NCI-H774 (cell line): ENCODE measurements around the gene PLCB3.
A peak's percentile ranks its signal among the peaks of the same experiment; 100 is the strongest.

ENCODE experiments used
- DNase-seq: peaks from one replicate; lab custom pipeline; 2025; lab: John Stamatoyannopoulos, UW

PLCB3 gene

DNA sequence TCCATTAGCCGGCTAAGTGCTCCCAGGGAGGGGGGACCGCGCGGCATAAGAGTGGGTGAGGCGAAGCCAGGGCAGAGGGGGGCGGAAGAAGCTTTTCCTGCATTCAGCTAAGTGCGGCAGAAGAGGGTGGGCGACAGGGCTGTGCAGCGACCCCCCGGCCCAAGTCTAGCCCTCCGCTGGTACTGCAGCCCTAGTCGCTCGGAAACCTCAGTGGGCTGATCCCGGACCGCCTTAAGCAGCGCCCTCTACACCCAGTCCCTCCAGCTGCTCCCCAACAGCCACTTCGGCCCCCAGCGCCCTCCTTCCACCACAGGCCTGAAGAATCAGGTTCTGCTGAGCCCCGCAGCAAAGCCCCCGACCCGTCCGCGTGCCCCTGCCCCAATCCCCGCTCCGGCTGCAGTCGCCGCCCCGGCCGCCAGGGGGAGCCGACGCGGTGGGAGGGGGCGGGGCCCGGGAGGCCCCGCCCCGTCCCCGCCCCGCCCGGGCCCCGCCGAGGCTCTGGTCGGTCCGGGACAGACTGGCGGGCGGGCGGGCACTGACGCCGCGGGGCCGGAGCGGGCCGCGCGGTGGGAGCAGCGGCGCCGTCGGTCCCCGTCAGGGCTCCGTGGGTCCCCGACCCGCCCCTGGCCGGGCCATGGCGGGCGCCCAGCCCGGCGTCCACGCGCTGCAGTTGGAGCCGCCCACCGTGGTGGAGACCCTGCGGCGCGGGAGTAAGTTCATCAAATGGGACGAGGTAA, at the start of gene PLCB3:
Gene PLCB3 (plus strand): TSS at position 515 of the 737 bp plus-strand sequence. CDS start 120 bp downstream, at position 635.
- peak; percentile 54 for DNase-seq

DNA sequence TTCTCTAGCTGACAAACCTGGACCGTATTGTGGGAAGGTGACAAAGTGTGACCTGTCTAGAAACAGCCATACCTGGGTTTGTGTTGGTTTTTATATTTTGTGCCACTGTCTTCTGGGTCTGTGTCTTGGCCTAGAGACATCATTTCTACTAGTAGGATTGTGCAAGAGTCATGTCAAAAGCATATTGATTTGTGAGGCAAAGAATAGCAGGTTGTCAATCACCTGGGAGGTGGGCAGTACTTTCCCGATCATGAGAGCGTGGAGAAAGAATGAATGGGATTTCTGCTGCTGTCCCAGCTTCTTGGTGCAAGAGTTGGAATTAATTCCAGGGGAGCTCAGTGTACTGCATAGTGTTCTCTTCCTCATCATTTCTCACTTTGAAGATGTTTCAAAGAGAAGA, 49.8 kb upstream of the PLCB3 start:
- DNase-seq, result no peak

DNA sequence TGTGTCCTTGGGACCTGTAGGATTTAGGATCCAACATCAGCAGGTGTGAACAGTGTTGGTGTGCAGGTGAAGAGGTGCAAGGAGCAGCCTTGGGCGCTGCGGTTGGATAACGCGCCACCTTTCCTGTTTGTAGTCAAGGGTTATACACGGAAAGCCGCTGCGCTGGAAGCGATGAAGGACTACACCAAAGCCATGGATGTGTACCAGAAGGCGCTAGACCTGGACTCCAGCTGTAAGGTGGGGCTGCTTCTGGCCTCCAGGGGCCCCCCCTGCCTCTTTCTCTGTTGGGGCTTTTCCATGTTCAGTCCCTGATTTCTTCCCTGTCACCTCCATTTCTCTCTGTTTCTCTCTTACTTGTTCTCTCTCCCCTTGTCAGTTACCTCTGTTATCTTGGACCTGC, 48.3 kb upstream of the PLCB3 start:
- no peak for DNase-seq

DNA sequence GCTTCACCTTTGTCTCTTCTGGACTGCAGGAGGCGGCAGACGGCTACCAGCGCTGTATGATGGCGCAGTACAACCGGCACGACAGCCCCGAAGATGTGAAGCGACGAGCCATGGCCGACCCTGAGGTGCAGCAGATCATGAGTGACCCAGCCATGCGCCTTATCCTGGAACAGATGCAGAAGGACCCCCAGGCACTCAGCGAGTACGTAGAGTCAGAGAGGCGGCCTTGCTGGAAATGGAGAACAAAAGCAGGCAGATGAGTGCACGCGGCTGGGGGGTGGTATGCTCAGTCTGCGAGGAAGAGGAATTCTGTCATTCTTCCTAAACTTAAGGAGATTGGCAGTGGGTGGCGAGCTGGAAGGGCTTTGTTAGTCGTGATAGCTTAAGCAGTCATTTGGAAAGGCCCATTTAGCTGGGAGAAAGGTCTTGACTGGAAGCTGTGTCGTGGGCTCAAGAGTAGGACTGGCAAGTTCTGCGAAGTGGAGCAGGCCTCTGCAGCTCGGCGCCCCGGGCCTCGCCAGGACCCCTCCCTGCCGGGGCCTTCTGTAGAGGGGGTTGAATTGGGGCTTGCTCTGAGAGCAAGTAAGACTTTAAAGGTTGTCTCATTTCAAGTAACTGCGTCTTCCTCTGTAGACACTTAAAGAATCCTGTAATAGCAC, 47.8 kb upstream of the PLCB3 start:
- no peak for DNase-seq

DNA sequence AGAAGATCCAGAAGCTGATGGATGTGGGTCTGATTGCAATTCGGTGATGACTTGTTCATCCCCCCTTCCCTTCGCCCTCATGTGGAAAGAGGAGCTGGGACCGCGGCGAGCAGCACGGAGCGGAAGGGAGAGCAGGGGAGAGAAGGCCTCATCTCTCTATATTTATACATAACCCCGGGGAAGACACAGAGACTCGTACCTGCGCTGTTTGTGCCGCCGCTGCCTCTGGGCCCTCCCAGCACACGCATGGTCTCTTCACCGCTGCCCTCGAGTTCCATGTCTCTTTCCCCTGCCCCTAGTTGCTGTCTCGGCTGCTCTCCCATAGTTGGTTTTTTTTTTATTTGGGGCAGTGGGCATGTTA, 47.3 kb upstream of the PLCB3 start:
- DNase-seq, result no peak

DNA sequence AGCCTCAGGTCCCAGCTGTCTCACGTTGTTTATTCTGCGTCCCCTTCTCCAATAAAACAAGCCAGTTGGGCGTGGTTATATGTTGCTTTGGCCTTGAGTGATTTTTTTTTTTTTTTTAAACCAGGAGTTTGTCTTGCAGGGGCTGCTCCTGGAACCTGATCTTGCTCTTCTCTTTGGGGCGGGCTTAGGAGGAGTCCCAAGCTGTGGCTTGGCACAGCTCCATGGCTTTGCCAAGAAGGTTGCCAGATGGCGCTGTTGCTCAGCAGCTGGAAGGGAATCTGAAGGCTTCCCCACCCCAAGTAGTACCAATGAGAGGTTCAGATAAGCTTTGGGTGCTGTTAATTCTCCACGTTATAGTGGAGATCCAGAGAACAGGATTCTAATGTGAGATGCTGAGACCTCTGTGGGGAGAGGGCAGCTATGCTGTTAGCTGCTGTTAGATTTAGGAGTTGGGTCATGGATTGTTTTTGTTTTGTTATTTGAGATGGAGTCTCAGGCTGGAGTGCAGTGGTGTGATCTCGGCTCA, 46.8 kb upstream of the PLCB3 start:
- DNase-seq, result peak; percentile 61

GRCh38 chr11:64206457-64207255, 44.7 kb upstream of the PLCB3 start, which contains the start of gene FERMT3:
TSS of gene FERMT3 (plus strand) at chr11:64206721. CDS start at chr11:64207365, 644 bp downstream.
- DNase-seq, result no peak

GRCh38 chr11:64207256-64208085, 43.9 kb upstream of the PLCB3 start:
- DNase-seq, result no peak

- DNase-seq, result no peak
These were observed 43.1 kb upstream of the PLCB3 start for GRCh38 chr11:64208086-64208795.

GRCh38 chr11:64208796-64209562, 42.4 kb upstream of the PLCB3 start:
- DNase-seq, result no peak

GRCh38 chr11:64209563-64209843, 41.8 kb upstream of the PLCB3 start:
- no peak for DNase-seq

GRCh38 chr11:64210301-64211020, 40.9 kb upstream of the PLCB3 start:
- no peak for DNase-seq

DNA sequence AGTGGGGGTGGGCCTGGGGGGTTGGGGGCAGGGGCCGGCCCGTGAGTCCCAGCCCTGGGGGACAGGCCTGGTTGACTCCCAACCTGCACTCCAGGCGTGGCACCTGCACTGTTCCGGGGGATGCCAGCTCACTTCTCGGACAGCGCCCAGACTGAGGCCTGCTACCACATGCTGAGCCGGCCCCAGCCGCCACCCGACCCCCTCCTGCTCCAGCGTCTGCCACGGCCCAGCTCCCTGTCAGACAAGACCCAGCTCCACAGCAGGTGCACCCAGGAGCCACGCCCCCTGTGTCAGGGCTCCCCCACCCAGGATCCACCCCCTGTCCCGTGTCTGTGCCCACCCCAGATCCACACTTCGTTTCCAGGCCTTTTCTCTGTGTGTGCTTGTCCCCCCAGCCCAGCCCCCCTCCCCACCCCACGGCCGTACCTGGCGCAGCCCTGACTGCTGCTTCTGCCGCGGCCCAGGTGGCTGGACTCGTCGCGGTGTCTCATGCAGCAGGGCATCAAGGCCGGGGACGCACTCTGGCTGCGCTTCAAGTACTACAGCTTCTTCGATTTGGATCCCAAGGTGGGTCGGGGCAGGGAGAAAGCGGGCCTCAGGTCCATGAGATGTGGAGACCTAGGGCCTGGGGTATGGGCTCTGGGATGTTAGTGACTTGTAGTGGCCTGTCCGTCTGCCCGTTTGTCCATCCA, 40.0 kb upstream of the PLCB3 start:
- no peak for DNase-seq

DNA sequence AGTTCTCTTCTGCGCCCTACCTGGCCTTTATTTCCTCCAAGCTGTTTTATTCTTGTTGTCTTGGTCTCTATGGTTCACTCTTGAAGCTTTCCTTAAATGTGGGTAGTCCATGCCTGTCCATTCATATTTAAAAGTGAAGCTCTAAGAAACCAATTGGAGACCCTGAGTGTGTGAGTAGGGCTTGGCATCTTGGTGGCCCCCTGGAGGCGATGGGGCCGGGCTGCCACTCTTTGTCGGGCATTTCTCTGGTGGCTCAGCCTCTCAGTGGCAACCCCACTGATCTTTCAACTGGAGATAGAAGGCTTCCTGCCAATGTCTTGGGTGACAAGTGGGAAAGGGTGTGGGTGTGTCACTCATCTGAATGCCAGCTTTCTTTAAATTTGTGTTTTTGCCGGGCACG, 34.5 kb upstream of the PLCB3 start:
- DNase-seq, result no peak

- DNase-seq, result no peak
These were observed 32.5 kb upstream of the PLCB3 start for GRCh38 chr11:64218628-64219353.

GRCh38 chr11:64219354-64219684, 32.0 kb upstream of the PLCB3 start:
- no peak for DNase-seq

DNA sequence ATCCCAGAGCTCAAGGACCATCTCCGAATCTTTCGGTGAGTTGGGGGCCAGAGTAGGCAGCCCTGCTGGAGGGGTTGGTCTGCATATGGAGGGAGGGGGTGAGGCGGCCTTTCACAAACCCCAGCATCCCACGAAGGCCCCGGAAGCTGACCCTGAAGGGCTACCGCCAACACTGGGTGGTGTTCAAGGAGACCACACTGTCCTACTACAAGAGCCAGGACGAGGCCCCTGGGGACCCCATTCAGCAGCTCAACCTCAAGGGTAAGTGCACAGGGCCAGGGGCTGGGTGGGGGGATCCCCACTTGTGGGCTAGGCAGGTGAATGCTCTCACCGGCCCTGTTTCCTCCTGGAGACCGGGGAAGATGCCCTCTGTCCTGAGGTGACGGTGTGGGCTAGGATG, 31.6 kb upstream of the PLCB3 start:
- no peak for DNase-seq

DNA sequence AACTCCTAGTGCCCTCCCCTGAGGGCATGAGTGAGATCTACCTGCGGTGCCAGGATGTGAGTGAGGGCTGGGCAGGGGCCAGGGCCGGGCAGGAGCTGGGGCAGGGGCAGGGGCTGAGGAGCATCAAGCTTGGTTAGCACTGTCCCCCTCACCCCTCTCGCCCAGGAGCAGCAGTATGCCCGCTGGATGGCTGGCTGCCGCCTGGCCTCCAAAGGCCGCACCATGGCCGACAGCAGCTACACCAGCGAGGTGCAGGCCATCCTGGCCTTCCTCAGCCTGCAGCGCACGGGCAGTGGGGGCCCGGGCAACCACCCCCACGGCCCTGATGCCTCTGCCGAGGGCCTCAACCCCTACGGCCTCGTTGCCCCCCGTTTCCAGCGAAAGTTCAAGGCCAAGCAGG, 31.1 kb upstream of the PLCB3 start:
- DNase-seq, result no peak

GRCh38 chr11:64220798-64221197, 30.5 kb upstream of the PLCB3 start:
- DNase-seq, result no peak
